Gastroesophageal sphincter (tissue), 3 donors: ENCODE results near the gene PROKR1.

Experiments used
- CTCF ChIP-seq, 4 experiments: fragments of 200-600 bp in 2 of 4; fragments of 450-650 bp in 2 of 4; sonication (generic) in 1 of 4; IDR thresholded peaks; one replicate each; pipeline ENCODE4 v1.5.1; 2017 to 2019; ENCODE audit warnings: antibody characterized with exemption in 4 of 4, mild to moderate bottlenecking in 2 of 4, moderate library complexity in 2 of 4
- POLR2A ChIP-seq, 2 donors: fragments of 450-650 bp; IDR thresholded peaks; one replicate each; pipeline ENCODE4 v1.6.1; 2017; ENCODE audit warnings: antibody characterized with exemption in 2 of 2, mild to moderate bottlenecking in 2 of 2, moderate library complexity in 1 of 2
- POLR2AphosphoS5 ChIP-seq: sonication (generic); formaldehyde crosslinking; IDR thresholded peaks from one replicate; pipeline ENCODE4 v1.6.1; 2017; ENCODE audit warnings: antibody characterized with exemption

GRCh38 chr2:68646303-68646702 lies 2.9 kb downstream of the PROKR1 start:
- TF ChIP-seq CTCF (IDR thresholded peaks at IDR 0.05) (no peak), POLR2A (IDR thresholded peaks at IDR 0.05) (no peak), POLR2AphosphoS5 (no peak)
